Loucy (cell line): ENCODE results near the gene PRF1.

Experiments
- EZH2phosphoT487 ChIP-seq: fragments of 200-600 bp; IDR thresholded peaks from 2 replicates; pipeline ENCODE4 v1.6.1; 2018; ENCODE audit warnings: antibody characterized with exemption, mild to moderate bottlenecking, moderate library complexity, borderline replicate concordance
- TF ChIP-seq, protein P1 (sequence below): fragments of 200-600 bp; sonication (generic); conservative IDR thresholded peaks from 2 replicates; pipeline ENCODE4 v1.5.1; 2014; ENCODE audit warnings: mild to moderate bottlenecking, antibody characterized with exemption, low read length

DNA sequence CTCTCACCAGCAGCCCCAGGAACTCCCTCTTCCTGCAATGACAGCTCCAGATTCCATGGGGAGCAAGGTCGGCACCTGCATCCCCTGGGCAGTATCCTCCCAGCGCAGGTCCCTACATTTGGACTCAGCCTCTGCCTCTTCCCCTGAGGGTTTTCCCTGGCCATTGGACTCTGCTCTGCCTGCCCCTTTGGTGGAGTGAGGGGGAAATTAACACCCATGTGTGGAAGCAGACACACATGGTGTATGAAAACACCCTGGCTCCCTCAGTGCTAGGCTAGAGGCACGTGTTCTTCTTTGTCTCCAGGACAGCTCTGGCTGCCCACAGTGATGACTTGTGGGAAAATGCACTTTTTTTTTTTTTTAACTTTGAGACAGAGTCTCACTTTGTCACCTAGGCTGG lies 8.4 kb downstream of the PRF1 start:
- TF ChIP-seq, protein P1, sequence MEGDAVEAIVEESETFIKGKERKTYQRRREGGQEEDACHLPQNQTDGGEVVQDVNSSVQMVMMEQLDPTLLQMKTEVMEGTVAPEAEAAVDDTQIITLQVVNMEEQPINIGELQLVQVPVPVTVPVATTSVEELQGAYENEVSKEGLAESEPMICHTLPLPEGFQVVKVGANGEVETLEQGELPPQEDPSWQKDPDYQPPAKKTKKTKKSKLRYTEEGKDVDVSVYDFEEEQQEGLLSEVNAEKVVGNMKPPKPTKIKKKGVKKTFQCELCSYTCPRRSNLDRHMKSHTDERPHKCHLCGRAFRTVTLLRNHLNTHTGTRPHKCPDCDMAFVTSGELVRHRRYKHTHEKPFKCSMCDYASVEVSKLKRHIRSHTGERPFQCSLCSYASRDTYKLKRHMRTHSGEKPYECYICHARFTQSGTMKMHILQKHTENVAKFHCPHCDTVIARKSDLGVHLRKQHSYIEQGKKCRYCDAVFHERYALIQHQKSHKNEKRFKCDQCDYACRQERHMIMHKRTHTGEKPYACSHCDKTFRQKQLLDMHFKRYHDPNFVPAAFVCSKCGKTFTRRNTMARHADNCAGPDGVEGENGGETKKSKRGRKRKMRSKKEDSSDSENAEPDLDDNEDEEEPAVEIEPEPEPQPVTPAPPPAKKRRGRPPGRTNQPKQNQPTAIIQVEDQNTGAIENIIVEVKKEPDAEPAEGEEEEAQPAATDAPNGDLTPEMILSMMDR = no peak
- no peak for TF ChIP-seq EZH2phosphoT487
